ENCODE results near the gene STK16. TPM values are rescaled to one million over a fixed set of nuclear protein-coding genes. Genes with fewer than 3 reads are reported as not detected.
A peak's percentile ranks its signal among the peaks of the same experiment; 100 is the strongest.

STK16 gene
- total and polyA plus RNA-seq, 2 of the 4 experiments (the other 2 are of a cell fraction), result 44.4 to 50.1 TPM

DNA sequence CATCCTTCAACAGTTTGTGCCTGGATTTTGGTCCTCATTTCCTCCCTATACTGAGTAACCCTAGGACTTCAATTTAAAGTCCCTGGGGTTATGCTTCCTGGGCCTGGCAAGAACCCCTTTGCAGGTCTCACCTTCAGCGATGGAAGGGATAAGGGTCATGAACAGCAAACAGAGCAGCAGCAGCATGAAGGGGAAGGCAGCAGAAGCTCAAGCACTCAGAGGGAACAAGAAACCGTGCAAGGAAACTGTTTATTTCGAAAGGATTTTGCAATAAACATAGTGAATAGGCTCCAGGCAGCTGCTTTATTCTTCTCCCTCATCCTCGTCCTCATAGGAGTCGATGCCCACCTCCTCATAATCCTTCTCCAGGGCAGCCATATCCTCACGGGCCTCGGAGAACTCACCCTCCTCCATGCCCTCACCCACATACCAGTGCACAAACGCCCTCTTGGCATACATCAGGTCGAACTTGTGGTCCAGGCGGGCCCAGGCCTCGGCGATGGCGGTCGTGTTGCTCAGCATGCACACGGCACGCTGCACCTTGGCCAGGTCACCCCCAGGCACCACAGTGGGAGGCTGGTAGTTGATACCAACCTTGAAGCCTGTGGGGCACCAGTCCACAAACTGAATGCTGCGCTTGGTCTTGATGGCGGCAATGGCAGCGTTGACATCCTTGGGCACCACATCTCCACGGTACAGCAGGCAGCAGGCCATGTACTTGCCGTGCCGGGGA, 4.9 kb downstream of the STK16 start (continued):
- TF ChIP-seq, protein P1, sequence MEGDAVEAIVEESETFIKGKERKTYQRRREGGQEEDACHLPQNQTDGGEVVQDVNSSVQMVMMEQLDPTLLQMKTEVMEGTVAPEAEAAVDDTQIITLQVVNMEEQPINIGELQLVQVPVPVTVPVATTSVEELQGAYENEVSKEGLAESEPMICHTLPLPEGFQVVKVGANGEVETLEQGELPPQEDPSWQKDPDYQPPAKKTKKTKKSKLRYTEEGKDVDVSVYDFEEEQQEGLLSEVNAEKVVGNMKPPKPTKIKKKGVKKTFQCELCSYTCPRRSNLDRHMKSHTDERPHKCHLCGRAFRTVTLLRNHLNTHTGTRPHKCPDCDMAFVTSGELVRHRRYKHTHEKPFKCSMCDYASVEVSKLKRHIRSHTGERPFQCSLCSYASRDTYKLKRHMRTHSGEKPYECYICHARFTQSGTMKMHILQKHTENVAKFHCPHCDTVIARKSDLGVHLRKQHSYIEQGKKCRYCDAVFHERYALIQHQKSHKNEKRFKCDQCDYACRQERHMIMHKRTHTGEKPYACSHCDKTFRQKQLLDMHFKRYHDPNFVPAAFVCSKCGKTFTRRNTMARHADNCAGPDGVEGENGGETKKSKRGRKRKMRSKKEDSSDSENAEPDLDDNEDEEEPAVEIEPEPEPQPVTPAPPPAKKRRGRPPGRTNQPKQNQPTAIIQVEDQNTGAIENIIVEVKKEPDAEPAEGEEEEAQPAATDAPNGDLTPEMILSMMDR (conservative IDR thresholded peaks at IDR 0.05; ENCODE audit: low read depth, low read length), result no peak

GRCh38 chr2:219251656-219252055, 6.4 kb downstream of the STK16 start:
- Histone ChIP-seq H3K4ac (ENCODE audit: low read depth, low read length) (peak overlapping the region; percentile 15), H3K4me1 (ENCODE audit: control insufficient read depth, insufficient read depth, low read length) (peaks cover 41% of the 10 kb centered on the region), H2AK9ac (replicated peaks; ENCODE audit: low read depth, low read length, poor library complexity) (no peak overlapping the region), H4K20me1 (ENCODE audit: insufficient read depth, low read length) (0 out of 2 replicates have a peak, but pooled peaks cover 8% of the 10 kb centered on the region), H3K36me3 (ENCODE audit: control insufficient read depth, insufficient read depth, low read length) (peaks cover 19% of the 10 kb centered on the region; the same call in 1 of the 2 replicates), H3K4me3 (ENCODE audit: insufficient read depth, low read depth, low read length) (no peak overlapping the region), H3K14ac (replicated peaks; ENCODE audit: low read depth, low read length) (peak overlapping the region; percentile 6; the same call in 1 of the 2 replicates), H4K5ac (ENCODE audit: low read depth, low read length) (no peak overlapping the region), H3K27ac (ENCODE audit: insufficient read depth, low read length) (no peak overlapping the region), H4K91ac (ENCODE audit: insufficient read depth, low read depth, low read length) (no peak overlapping the region; the same call in none of the 2 replicates), H3K9ac (ENCODE audit: low read depth, low read length) (no peak overlapping the region), H2BK5ac (ENCODE audit: low read depth, low read length, poor library complexity, severe bottlenecking) (no peak overlapping the region), H3K4me2 (ENCODE audit: low read depth, low read length) (no peak overlapping the region), H4K8ac (ENCODE audit: low read depth in 2 of 2, low read length in 2 of 2) (no peak overlapping the region), H2BK20ac (ENCODE audit: low read depth, low read length) (no peak overlapping the region), H3K9me3 (ENCODE audit: control insufficient read depth, insufficient read depth, low read length) (no peaks in the 10 kb centered on the region), H3K56ac (ENCODE audit: extremely low read depth, insufficient read depth, low read length) (no peak overlapping the region), H2BK120ac (ENCODE audit: low read depth, low read length) (0 out of 2 replicates have a peak overlapping the region, but pooled peaks have one; percentile 12), H3K79me1 (ENCODE audit: low read depth in 1 of 2, low read length in 2 of 2) (peaks cover 12 to 24% of the 10 kb centered on the region in 2 experiments), H3K9me1 (ENCODE audit: insufficient read depth, low read length) (peaks cover 36% of the 10 kb centered on the region), H3K23ac (ENCODE audit: low read depth, low read length) (0 out of 2 replicates have a peak overlapping the region, but pooled peaks have one; percentile 76), H3K27me3 (ENCODE audit: control insufficient read depth, insufficient read depth, low read length) (peaks cover 13% of the 10 kb centered on the region), H2AK5ac (ENCODE audit: low read depth, low read length) (peak overlapping the region; percentile 54; the same call in 1 of the 2 replicates), H3K18ac (ENCODE audit: low read depth, low read length) (no peak overlapping the region), H2AFZ (replicated peaks; ENCODE audit: low read length, poor library complexity) (no peak overlapping the region), H2BK15ac (ENCODE audit: low read depth, low read length) (0 out of 3 replicates have a peak overlapping the region, but pooled peaks have one; percentile 33)
- in situ Hi-C loops (cut with MboI; ENCODE audit: low sequenced_read_pairs) (no loop called here), dilution Hi-C loops (cut with HindIII; ENCODE audit: low sequenced_read_pairs, unreplicated experiment) (no loop called here), intact Hi-C loops (cut with micrococcal nuclease) (no loop called here)
- ATAC-seq (ENCODE audit: low read depth) (no peak), DNase-seq (no peak)
- 88% methylated on average over 3 of the region's 6 CpGs; no CpG with 5 or more reads in 1 of the 2 experiments for WGBS, 2 experiments (ENCODE audit: extremely low coverage in 2 of 2, insufficient read length in 1 of 2)
- BruUV-seq (replicated peaks), result no TSS peak
- ChIA-PET POLR2A (ENCODE audit: unreplicated experiment) (no interaction called here), CTCF (no interaction called here)
- TF ChIP-seq CEBPB (IDR thresholded peaks at IDR 0.05; ENCODE audit: low read depth, low read length), result no peak
- TF ChIP-seq, protein P2, sequence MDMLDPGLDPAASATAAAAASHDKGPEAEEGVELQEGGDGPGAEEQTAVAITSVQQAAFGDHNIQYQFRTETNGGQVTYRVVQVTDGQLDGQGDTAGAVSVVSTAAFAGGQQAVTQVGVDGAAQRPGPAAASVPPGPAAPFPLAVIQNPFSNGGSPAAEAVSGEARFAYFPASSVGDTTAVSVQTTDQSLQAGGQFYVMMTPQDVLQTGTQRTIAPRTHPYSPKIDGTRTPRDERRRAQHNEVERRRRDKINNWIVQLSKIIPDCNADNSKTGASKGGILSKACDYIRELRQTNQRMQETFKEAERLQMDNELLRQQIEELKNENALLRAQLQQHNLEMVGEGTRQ (IDR thresholded peaks at IDR 0.05; ENCODE audit: low read depth, low read length), result no peak
- no peak for TF ChIP-seq RFX5 (IDR thresholded peaks at IDR 0.05; ENCODE audit: low read depth, low read length)
- TF ChIP-seq NFE2L2 (IDR thresholded peaks at IDR 0.05; ENCODE audit: low read depth, low read length), result no peak
- no peak for TF ChIP-seq BHLHE40 (IDR thresholded peaks at IDR 0.05; ENCODE audit: low read depth, low read length)
- TF ChIP-seq SMC3 (IDR thresholded peaks at IDR 0.05; ENCODE audit: low read depth, low read length), result no peak
- TF ChIP-seq RAD21 (IDR thresholded peaks at IDR 0.05; ENCODE audit: low read length), result no peak
- no peak for TF ChIP-seq CHD1 (IDR thresholded peaks at IDR 0.05; ENCODE audit: low read depth, low read length)
- TF ChIP-seq POLR2A (IDR thresholded peaks at IDR 0.05; ENCODE audit: low read depth, low read length), result no peak
- no peak for TF ChIP-seq FOS (IDR thresholded peaks at IDR 0.05; ENCODE audit: low read depth, low read length)
- TF ChIP-seq RCOR1 (IDR thresholded peaks at IDR 0.05; ENCODE audit: insufficient replicate concordance, low read length), result no peak

Measured in IMR-90 (cell line).